D721Med (cell line): ENCODE measurements around the gene CPXM2.

Source experiments
- DNase-seq: peaks from one replicate; pipeline ENCODE4 v3.0.0; 2011; ENCODE audit warnings: low spot score; ENCODE audit not compliant: insufficient read length
- FAIRE-seq: peaks from 2 replicates; lab custom pipeline; 2011; peaks lifted over from hg19 to GRCh38; lab: Jason Lieb, UNC
- TF ChIP-seq, protein P1 (sequence below): IDR thresholded peaks from 2 replicates; pipeline ENCODE4 v1.5.1; 2012; ENCODE audit warnings: mild to moderate bottlenecking, control low read depth; ENCODE audit not compliant: insufficient read depth; ENCODE audit errors: missing control alignments

CPXM2 gene

DNA sequence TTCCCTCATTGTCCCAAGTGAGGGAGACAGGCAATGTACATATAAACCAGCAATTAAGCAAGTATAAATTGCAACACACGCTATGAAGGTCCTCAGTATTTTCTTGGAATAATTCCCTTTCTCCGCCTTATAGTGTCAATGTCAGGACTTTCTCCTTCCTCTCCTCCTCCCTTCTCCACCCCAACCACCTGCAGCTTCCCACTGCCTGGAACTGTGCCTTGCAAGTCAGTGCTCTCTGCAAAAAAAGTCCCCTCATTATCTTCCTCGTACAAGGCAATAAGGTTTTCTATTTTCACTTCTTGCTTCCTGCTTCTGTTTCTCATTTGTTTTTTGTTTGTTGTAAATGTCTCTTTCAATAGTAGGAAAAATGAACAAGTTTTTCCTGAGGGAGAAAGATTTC, 113.7 kb downstream of the CPXM2 start:
- DNase-seq (no peak), FAIRE-seq (no peak)
- TF ChIP-seq, protein P1, sequence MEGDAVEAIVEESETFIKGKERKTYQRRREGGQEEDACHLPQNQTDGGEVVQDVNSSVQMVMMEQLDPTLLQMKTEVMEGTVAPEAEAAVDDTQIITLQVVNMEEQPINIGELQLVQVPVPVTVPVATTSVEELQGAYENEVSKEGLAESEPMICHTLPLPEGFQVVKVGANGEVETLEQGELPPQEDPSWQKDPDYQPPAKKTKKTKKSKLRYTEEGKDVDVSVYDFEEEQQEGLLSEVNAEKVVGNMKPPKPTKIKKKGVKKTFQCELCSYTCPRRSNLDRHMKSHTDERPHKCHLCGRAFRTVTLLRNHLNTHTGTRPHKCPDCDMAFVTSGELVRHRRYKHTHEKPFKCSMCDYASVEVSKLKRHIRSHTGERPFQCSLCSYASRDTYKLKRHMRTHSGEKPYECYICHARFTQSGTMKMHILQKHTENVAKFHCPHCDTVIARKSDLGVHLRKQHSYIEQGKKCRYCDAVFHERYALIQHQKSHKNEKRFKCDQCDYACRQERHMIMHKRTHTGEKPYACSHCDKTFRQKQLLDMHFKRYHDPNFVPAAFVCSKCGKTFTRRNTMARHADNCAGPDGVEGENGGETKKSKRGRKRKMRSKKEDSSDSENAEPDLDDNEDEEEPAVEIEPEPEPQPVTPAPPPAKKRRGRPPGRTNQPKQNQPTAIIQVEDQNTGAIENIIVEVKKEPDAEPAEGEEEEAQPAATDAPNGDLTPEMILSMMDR = no peak

DNA sequence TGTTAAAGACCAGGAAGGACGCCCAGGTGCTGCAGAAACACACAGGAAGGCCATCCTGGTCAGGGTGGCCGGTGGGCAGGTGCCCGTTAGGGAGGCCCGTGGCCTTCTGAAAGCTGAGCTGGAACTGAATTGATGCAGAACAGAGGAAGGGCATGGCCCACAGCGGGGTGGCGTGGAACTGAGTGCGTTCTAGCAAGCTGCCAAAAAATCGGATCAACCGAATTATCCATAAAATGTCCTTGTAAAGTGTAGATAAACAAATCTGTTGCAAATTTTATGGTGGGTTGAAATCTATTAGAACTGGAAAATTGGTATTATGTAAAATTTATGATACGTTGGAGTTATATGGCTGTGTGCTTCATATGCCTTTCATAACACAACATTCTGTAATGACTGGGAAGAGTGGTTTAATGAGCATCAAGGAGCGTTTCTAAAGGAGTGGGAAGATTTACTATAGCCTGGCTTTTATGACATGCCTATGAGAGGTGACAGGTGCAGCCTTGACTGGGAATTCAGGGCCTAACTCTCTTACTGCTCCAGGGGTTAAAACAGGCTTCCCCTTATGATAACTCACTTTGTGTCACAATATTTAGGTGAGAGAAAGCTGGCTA, 117.4 kb downstream of the CPXM2 start:
- no peak for DNase-seq
- TF ChIP-seq, protein P1 = no peak
- no peak for FAIRE-seq

DNA sequence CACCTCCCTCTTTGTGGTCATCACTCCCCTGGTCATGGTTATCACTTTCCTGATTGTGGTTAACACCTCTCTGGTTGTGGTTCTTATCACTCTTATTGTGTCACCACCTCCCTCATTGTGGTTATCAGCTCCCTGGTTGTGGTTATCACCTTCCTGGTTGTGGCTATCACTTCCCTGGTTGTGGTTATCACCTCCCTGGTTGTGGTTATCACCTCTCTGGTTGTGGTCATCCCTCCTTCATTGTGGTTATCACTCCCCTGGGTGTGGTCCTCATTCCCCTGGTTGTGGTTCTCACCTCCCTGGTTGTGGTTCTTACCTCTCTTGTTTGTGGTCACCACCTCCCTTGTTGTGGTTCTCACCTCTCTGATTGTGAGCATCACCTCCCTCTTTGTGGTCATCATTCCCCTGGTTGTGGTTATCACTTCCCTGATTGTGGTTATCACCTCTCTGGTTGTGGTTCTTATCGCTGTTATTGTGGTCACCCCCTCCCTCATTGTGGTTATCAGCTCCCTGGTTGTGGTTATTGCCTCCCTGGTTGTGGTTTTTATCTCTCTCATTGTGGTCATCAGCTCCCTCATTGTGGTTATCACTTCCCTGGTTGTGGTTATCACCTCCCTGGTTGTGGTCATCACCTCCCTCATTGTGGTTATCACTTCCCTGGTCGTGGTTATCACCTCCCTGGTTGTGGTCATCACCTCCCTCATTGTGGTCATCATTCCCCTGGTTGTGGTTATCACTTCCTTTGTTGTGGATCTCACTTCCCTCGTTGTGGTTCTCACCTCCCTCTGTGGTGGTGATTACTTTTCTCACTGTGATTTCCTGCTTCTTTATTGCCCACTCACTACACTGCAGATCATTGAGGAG, 118.7 kb downstream of the CPXM2 start:
- TF ChIP-seq, protein P1 = no peak
- FAIRE-seq = no peak
- no peak for DNase-seq

DNA sequence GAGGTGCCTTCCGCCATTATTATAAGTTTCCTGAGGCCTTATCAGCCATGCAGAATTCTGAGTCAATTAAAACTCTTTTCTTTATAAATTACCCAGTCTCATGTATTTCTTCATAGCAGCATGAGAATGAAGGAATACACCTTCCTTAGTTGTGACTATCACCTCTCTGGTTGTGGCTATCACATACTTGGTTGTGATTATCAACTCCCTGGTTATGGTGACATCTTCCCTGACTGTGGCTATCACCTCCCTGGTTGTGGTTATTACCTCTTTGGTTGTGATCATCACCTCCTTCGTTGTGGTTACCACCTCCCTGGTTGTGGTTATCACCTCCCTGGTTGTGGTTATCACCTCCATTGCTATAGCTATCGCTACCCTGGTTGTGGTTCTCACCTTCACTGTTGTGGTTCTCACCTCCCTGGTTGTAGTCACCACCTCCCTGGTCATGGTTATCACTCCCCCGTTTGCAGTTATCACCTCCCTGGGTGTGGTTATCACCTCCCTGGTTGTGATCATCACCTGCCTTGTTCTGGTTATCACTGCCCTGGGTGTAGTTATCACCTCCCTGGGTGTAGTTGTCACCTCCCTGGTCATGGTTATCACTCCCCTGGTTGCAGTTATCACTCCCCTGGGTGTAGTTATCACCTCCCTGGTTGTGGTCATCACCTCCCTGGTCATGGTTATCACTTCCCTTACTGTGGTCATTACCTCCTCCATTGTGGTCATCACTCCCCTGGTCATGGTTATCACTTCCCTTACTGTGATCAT, 119.5 kb downstream of the CPXM2 start:
- TF ChIP-seq, protein P1 = no peak
- FAIRE-seq = no peak
- DNase-seq = no peak

DNA sequence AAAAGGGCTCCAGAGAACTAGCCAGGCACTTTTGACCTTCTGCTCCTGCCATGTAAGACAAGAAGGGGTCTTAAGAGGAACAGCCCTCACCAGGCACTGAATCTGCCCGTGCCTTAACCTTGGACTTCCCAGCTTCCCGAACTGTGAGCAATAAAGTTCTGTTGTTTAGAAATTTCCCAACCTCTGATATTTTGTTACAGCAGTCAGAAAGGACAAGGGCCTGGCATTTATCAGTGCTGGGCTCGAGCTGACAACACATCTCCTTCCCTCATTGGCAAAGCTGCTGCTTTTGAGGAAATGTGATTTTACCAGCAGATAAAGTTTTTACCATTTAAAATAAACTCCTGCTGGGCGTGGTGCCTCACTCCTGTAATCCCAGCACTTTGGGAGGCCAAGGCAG, 122.0 kb downstream of the CPXM2 start:
- DNase-seq (no peak), FAIRE-seq (no peak)
- TF ChIP-seq, protein P1 = no peak

DNA sequence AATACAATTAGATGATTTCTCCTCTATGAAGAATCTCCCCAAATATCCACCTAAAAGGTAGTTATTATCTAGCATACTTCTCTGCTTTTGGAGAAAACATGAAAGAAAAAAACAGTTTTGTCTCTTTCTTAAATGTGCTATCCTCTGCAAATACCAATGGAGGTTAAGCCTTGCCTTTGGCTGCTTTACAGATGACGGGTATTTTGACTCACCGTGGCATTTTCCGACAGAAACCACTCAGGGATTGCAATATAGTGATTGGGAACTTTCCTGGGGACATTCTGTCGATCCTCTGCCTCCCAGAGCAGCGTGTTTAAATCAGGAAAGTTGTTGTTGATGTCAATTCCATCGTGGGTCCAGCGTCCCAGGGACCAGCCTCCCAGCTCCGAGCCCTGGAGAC, 124.8 kb downstream of the CPXM2 start:
- no peak for FAIRE-seq
- DNase-seq = no peak
- TF ChIP-seq, protein P1 = no peak

DNA sequence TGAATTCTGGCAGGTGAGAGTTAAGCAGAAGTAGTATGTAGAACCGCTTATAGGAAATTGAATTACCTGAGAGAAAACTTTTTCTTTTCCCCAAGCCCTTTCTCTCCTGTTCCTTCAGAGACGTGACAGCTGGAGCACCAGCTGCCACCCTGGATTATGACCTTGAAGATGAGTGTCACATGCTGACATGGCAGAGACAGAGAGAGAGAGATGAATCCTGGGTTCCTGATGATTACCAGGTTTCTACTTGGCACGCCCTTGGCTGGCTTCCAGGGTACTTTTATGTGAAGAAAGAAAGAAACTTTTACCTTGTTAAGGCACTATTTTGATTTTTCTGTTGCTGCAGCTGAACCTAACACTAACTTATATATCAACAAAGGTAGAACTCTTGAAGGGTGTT, 125.6 kb downstream of the CPXM2 start:
- no peak for FAIRE-seq
- TF ChIP-seq, protein P1 = no peak
- no peak for DNase-seq
